ENCODE results near the gene PACRG.

The PACRG gene

GRCh38 chr6:163319609-163320366 is 592.0 kb downstream of the PACRG start:
- Histone ChIP-seq H2AFZ (ENCODE audit: low read depth, low read length) (no peak overlapping the region), H3K4me2 (ENCODE audit: low read length, poor library complexity, severe bottlenecking) (no peak overlapping the region), H4K91ac (ENCODE audit: low read length) (no peak overlapping the region), H3K4me3 (ENCODE audit: insufficient read depth in 1 of 2, low read depth in 1 of 2, low read length in 2 of 2) (no peak overlapping the region), H4K8ac (ENCODE audit: low read length) (no peak overlapping the region), H3K23ac (ENCODE audit: low read length in 2 of 2) (no peak overlapping the region), H3K18ac (ENCODE audit: low read depth in 1 of 2, low read length in 2 of 2) (no peak overlapping the region), H2BK12ac (ENCODE audit: low read length in 2 of 2) (no peak overlapping the region), H2BK5ac (ENCODE audit: low read depth, low read length, poor library complexity, severe bottlenecking) (no peak overlapping the region), H3K27ac (ENCODE audit: low read length, poor library complexity, severe bottlenecking) (no peak overlapping the region), H2BK120ac (ENCODE audit: low read depth, low read length) (no peak overlapping the region), H2BK15ac (ENCODE audit: low read depth, poor library complexity, severe bottlenecking) (no peak overlapping the region), H3K4me1 (ENCODE audit: control insufficient read depth, insufficient read depth, low read depth, low read length) (peaks cover 8% of the 10 kb centered on the region), H3K36me3 (ENCODE audit: control insufficient read depth in 1 of 2, insufficient read depth in 2 of 2, low read depth in 1 of 2, low read length in 2 of 2) (no peaks in the 10 kb centered on the region), H3K4ac (ENCODE audit: low read depth in 1 of 2, low read length in 2 of 2) (no peak overlapping the region), H2AK5ac (ENCODE audit: low read length, severe bottlenecking) (no peak overlapping the region), H3K27me3 (ENCODE audit: control insufficient read depth in 1 of 2, insufficient read depth in 1 of 2, low read length in 2 of 2) (no peaks in the 10 kb centered on the region), H3K79me1 (replicated peaks; ENCODE audit: low read length, poor library complexity, severe bottlenecking) (no peaks in the 10 kb centered on the region), H3K9me3 (ENCODE audit: control insufficient read depth, low read length) (no peaks in the 10 kb centered on the region), H3K14ac (ENCODE audit: low read length in 2 of 2) (no peak overlapping the region), H3K9ac (ENCODE audit: low read length) (no peak overlapping the region)
- 91% methylated on average over 10 of the region's 10 CpGs for WGBS
- DNase-seq = no peak

- Histone ChIP-seq H2AK5ac (ENCODE audit: low read length, severe bottlenecking) (no peak overlapping the region), H3K23ac (ENCODE audit: low read length in 2 of 2) (no peak overlapping the region), H3K4ac (ENCODE audit: low read depth in 1 of 2, low read length in 2 of 2) (no peak overlapping the region), H4K91ac (ENCODE audit: low read length) (no peak overlapping the region), H3K14ac (ENCODE audit: low read length in 2 of 2) (no peak overlapping the region), H3K36me3 (ENCODE audit: control insufficient read depth in 1 of 2, insufficient read depth in 2 of 2, low read depth in 1 of 2, low read length in 2 of 2) (no peaks in the 10 kb centered on the region), H2BK5ac (ENCODE audit: low read depth, low read length, poor library complexity, severe bottlenecking) (no peak overlapping the region), H3K79me1 (replicated peaks; ENCODE audit: low read length, poor library complexity, severe bottlenecking) (no peaks in the 10 kb centered on the region), H2AFZ (ENCODE audit: low read depth, low read length) (no peak overlapping the region), H2BK15ac (ENCODE audit: low read depth, poor library complexity, severe bottlenecking) (no peak overlapping the region), H3K4me2 (ENCODE audit: low read length, poor library complexity, severe bottlenecking) (no peak overlapping the region), H2BK120ac (ENCODE audit: low read depth, low read length) (no peak overlapping the region), H2BK12ac (ENCODE audit: low read length in 2 of 2) (no peak overlapping the region), H3K9ac (ENCODE audit: low read length) (no peak overlapping the region), H3K18ac (ENCODE audit: low read depth in 1 of 2, low read length in 2 of 2) (no peak overlapping the region), H3K9me3 (ENCODE audit: control insufficient read depth, low read length) (no peaks in the 10 kb centered on the region), H3K4me1 (ENCODE audit: control insufficient read depth, insufficient read depth, low read depth, low read length) (peaks cover 8% of the 10 kb centered on the region), H3K4me3 (ENCODE audit: insufficient read depth in 1 of 2, low read depth in 1 of 2, low read length in 2 of 2) (no peak overlapping the region), H3K27me3 (ENCODE audit: control insufficient read depth in 1 of 2, insufficient read depth in 1 of 2, low read length in 2 of 2) (no peaks in the 10 kb centered on the region), H3K27ac (ENCODE audit: low read length, poor library complexity, severe bottlenecking) (no peak overlapping the region), H4K8ac (ENCODE audit: low read length) (no peak overlapping the region)
- no peak for DNase-seq
- 94% methylated on average over 2 of the region's 3 CpGs for WGBS
Observed at GRCh38 chr6:163320402-163320801, 592.6 kb downstream of the PACRG start.

- Histone ChIP-seq H3K27me3 (ENCODE audit: control insufficient read depth in 1 of 2, insufficient read depth in 1 of 2, low read length in 2 of 2) (no peaks in the 10 kb centered on the region), H2AFZ (ENCODE audit: low read depth, low read length) (no peak overlapping the region), H3K9ac (ENCODE audit: low read length) (no peak overlapping the region), H4K91ac (ENCODE audit: low read length) (no peak overlapping the region), H3K79me1 (replicated peaks; ENCODE audit: low read length, poor library complexity, severe bottlenecking) (no peaks in the 10 kb centered on the region), H2BK12ac (ENCODE audit: low read length in 2 of 2) (no peak overlapping the region), H3K18ac (ENCODE audit: low read depth in 1 of 2, low read length in 2 of 2) (no peak overlapping the region), H2BK120ac (ENCODE audit: low read depth, low read length) (no peak overlapping the region), H4K8ac (ENCODE audit: low read length) (no peak overlapping the region), H3K27ac (ENCODE audit: low read length, poor library complexity, severe bottlenecking) (no peak overlapping the region), H3K4me3 (ENCODE audit: insufficient read depth in 1 of 2, low read depth in 1 of 2, low read length in 2 of 2) (no peak overlapping the region), H3K4me2 (ENCODE audit: low read length, poor library complexity, severe bottlenecking) (no peak overlapping the region), H3K9me3 (ENCODE audit: control insufficient read depth, low read length) (no peaks in the 10 kb centered on the region), H3K4me1 (ENCODE audit: control insufficient read depth, insufficient read depth, low read depth, low read length) (peaks cover 8% of the 10 kb centered on the region), H2BK5ac (ENCODE audit: low read depth, low read length, poor library complexity, severe bottlenecking) (no peak overlapping the region), H3K23ac (ENCODE audit: low read length in 2 of 2) (no peak overlapping the region), H3K14ac (ENCODE audit: low read length in 2 of 2) (no peak overlapping the region), H3K4ac (ENCODE audit: low read depth in 1 of 2, low read length in 2 of 2) (no peak overlapping the region), H2AK5ac (ENCODE audit: low read length, severe bottlenecking) (no peak overlapping the region), H2BK15ac (ENCODE audit: low read depth, poor library complexity, severe bottlenecking) (no peak overlapping the region), H3K36me3 (ENCODE audit: control insufficient read depth in 1 of 2, insufficient read depth in 2 of 2, low read depth in 1 of 2, low read length in 2 of 2) (no peaks in the 10 kb centered on the region)
- no peak for DNase-seq
- no CpG with 5 or more reads among the region's 2 CpGs for WGBS
Observed at GRCh38 chr6:163320804-163321203, 593.0 kb downstream of the PACRG start.

GRCh38 chr6:163321717-163322116 is 593.9 kb downstream of the PACRG start:
- no peak overlapping the region for H3K23ac ChIP-seq (ENCODE audit: low read length in 2 of 2)
- no peak overlapping the region for H4K91ac ChIP-seq (ENCODE audit: low read length)
- H3K4me1 ChIP-seq (ENCODE audit: control insufficient read depth, insufficient read depth, low read depth, low read length) = peaks cover 9% of the 10 kb centered on the region
- H3K4ac ChIP-seq (ENCODE audit: low read depth in 1 of 2, low read length in 2 of 2) = no peak overlapping the region
- no peak overlapping the region for H3K4me2 ChIP-seq (ENCODE audit: low read length, poor library complexity, severe bottlenecking)
- no peaks in the 10 kb centered on the region for H3K27me3 ChIP-seq (ENCODE audit: control insufficient read depth in 1 of 2, insufficient read depth in 1 of 2, low read length in 2 of 2)
- H2AK5ac ChIP-seq (ENCODE audit: low read length, severe bottlenecking) = no peak overlapping the region
- H3K14ac ChIP-seq (ENCODE audit: low read length in 2 of 2) = no peak overlapping the region
- no peak overlapping the region for H3K18ac ChIP-seq (ENCODE audit: low read depth in 1 of 2, low read length in 2 of 2)
- H3K9ac ChIP-seq (ENCODE audit: low read length) = no peak overlapping the region
- no peak overlapping the region for H2BK120ac ChIP-seq (ENCODE audit: low read depth, low read length)
- H4K8ac ChIP-seq (ENCODE audit: low read length) = no peak overlapping the region
- 95% methylated on average over 18 of the region's 18 CpGs for WGBS
- DNase-seq = no peak
- H3K4me3 ChIP-seq (ENCODE audit: insufficient read depth in 1 of 2, low read depth in 1 of 2, low read length in 2 of 2) = no peak overlapping the region
- no peak overlapping the region for H3K27ac ChIP-seq (ENCODE audit: low read length, poor library complexity, severe bottlenecking)
- no peak overlapping the region for H2AFZ ChIP-seq (ENCODE audit: low read depth, low read length)
- no peaks in the 10 kb centered on the region for H3K36me3 ChIP-seq (ENCODE audit: control insufficient read depth in 1 of 2, insufficient read depth in 2 of 2, low read depth in 1 of 2, low read length in 2 of 2)
- H2BK12ac ChIP-seq (ENCODE audit: low read length in 2 of 2) = no peak overlapping the region
- no peaks in the 10 kb centered on the region for H3K79me1 ChIP-seq (replicated peaks; ENCODE audit: low read length, poor library complexity, severe bottlenecking)
- H2BK15ac ChIP-seq (ENCODE audit: low read depth, poor library complexity, severe bottlenecking) = no peak overlapping the region
- no peak overlapping the region for H2BK5ac ChIP-seq (ENCODE audit: low read depth, low read length, poor library complexity, severe bottlenecking)
- H3K9me3 ChIP-seq (ENCODE audit: control insufficient read depth, low read length) = no peaks in the 10 kb centered on the region
